OCI-LY3 (cell line): ENCODE results near the gene POP7.

ENCODE experiments used
- H2AFZ ChIP-seq: fragments of 200-600, 300-600 bp; shearing (Covaris generic); 2 replicates; pipeline ENCODE4 v1.6.0; 2014; ENCODE audit warnings: antibody characterized with exemption, low read depth, low read length
- H3K27ac ChIP-seq: fragments of 200-600, 300-600 bp; sonication (generic); 2 replicates; pipeline ENCODE4 v1.5.1; 2014; ENCODE audit warnings: mild to moderate bottlenecking, low read length, moderate library complexity, mixed read lengths
- H3K27me3 ChIP-seq: fragments of 200-600, 300-600 bp; sonication (generic); 2 replicates; pipeline ENCODE4 v1.6.1; 2014; ENCODE audit warnings: low read depth, low read length, mixed read lengths
- H3K36me3 ChIP-seq: fragments of 200-600, 300-600 bp; sonication (generic); replicated peaks from 2 replicates; pipeline ENCODE3; 2014; ENCODE audit warnings: low read depth, low read length, mixed read lengths
- H3K4me1 ChIP-seq: fragments of 300-600, 200-600 bp; sonication (generic); 2 replicates; pipeline ENCODE4 v1.6.1; 2014; ENCODE audit warnings: low read length, mixed read lengths
- H3K4me2 ChIP-seq: fragments of 200-600, 300-600 bp; sonication (generic); 2 replicates; pipeline ENCODE4 v1.6.1; 2014; ENCODE audit warnings: low read length, mixed read lengths
- H3K4me3 ChIP-seq: fragments of 300-600, 200-600 bp; sonication (generic); 2 replicates; pipeline ENCODE4 v1.5.1; 2014; ENCODE audit warnings: antibody characterized with exemption, mild to moderate bottlenecking, low read length, moderate library complexity
- H3K79me2 ChIP-seq: fragments of 300-600, 200-600 bp; shearing (Covaris generic); 2 replicates; pipeline ENCODE4 v1.6.1; 2014; ENCODE audit warnings: mild to moderate bottlenecking, low read length, mixed read lengths
- H3K9ac ChIP-seq: fragments of 300-600, 200-600 bp; shearing (Covaris generic); 2 replicates; pipeline ENCODE4 v1.6.0; 2014; ENCODE audit warnings: mild to moderate bottlenecking, low read length, moderate library complexity
- H3K9me3 ChIP-seq: fragments of 200-600, 300-600 bp; shearing (Covaris generic); 2 replicates; pipeline ENCODE4 v1.6.1; 2014; ENCODE audit warnings: low read length, mixed read lengths; ENCODE audit not compliant: insufficient read depth
- H4K20me1 ChIP-seq: fragments of 200-600, 300-600 bp; sonication (generic); 2 replicates; pipeline ENCODE4 v1.6.1; 2016; ENCODE audit warnings: low read length, mixed read lengths; ENCODE audit not compliant: insufficient read depth
- EZH2phosphoT487 ChIP-seq: fragments of 200-600 bp; shearing (Covaris generic); IDR thresholded peaks from 2 replicates; pipeline ENCODE4 v1.6.1; 2018; ENCODE audit warnings: antibody characterized with exemption, mixed run types, low read depth
- TF ChIP-seq, protein P1 (sequence below): fragments of 200-600, 300-600 bp; sonication (generic); IDR thresholded peaks from 2 replicates; pipeline ENCODE4 v1.5.1; 2014; ENCODE audit warnings: antibody characterized with exemption, low read length, low read depth

The POP7 gene

DNA sequence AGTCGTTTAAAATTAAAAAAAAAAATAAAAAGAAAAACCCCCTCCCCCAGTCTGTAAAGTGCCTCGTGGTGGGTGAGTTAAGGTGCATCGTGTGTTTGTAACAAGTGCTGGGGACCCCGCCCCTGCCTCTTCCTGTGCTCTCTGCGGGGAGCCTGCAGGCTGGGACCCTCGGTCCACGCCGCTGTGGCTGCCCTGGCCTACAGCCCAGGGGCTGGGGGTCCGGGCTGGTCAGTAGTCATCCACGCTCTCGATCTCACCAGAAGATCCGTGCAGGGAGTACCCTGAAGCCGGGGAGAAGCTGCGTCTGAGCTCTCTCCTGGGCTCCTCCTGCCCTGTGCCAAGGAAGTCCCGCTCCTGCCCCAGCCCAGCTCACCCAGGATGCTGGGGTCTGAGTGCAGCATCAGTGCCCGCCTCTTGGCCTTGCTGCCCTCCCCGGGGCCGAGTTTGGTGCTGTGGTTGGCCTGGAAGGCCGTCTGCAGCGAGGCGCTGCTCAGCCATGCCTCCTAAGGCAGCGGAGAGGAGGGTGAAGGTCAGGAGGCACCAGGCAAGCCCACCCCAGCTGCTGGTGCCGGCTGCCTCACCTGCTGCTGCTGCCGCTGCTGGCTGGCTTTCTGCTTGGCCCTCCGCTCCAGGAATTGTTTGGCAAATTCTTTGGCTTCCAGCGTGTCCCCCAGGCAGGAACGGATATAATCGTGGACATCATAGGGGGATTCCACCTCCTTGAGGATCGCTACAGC lies 24.3 kb upstream of the POP7 start:
- H3K9me3 ChIP-seq = no peaks in the 10 kb centered on the region
- TF ChIP-seq EZH2phosphoT487 = no peak
- TF ChIP-seq, protein P1, sequence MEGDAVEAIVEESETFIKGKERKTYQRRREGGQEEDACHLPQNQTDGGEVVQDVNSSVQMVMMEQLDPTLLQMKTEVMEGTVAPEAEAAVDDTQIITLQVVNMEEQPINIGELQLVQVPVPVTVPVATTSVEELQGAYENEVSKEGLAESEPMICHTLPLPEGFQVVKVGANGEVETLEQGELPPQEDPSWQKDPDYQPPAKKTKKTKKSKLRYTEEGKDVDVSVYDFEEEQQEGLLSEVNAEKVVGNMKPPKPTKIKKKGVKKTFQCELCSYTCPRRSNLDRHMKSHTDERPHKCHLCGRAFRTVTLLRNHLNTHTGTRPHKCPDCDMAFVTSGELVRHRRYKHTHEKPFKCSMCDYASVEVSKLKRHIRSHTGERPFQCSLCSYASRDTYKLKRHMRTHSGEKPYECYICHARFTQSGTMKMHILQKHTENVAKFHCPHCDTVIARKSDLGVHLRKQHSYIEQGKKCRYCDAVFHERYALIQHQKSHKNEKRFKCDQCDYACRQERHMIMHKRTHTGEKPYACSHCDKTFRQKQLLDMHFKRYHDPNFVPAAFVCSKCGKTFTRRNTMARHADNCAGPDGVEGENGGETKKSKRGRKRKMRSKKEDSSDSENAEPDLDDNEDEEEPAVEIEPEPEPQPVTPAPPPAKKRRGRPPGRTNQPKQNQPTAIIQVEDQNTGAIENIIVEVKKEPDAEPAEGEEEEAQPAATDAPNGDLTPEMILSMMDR = no peak
- H3K36me3 ChIP-seq = peaks cover 37% of the 10 kb centered on the region
- H3K4me1 ChIP-seq = no peaks in the 10 kb centered on the region
- H4K20me1 ChIP-seq = 0 out of 2 replicates have a peak, but pooled peaks cover 7% of the 10 kb centered on the region
- no peaks in the 10 kb centered on the region for H3K27me3 ChIP-seq
- no peak overlapping the region for H2AFZ ChIP-seq
- no peak overlapping the region for H3K27ac ChIP-seq
- H3K79me2 ChIP-seq = peaks cover 1% of the 10 kb centered on the region; the same call in 1 of the 2 replicates
- no peak overlapping the region for H3K4me3 ChIP-seq
- no peak overlapping the region for H3K9ac ChIP-seq
- H3K4me2 ChIP-seq = no peak overlapping the region

DNA sequence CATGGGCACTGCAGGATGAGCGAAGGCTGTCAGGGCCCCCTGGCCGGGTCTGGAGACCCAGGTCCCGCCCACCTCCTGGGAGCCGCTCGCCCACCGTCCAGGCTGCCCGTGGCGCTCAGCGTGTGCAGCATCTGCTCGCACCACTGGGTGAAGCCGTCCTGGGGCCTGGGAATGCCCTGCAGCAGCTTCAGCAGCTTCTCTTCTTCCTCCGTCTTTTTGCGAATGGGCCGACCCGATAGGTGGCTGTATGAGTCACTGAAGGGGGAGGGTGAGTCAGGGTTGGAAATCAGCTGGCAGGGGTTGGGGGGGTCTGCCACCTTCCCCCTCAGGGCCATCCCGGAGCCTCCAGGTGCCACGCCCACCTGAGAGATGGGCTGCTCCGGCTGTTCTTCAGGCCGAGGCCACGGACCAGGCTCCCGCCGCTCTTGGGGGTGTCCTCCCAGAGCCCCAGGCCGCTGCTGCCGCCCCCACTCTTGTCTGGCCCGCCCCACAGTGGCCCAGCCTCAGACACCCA lies 23.6 kb upstream of the POP7 start:
- TF ChIP-seq, protein P1 = no peak
- TF ChIP-seq EZH2phosphoT487 = no peak
- H4K20me1 ChIP-seq = 0 out of 2 replicates have a peak, but pooled peaks cover 4% of the 10 kb centered on the region
- no peak overlapping the region for H3K9ac ChIP-seq
- H2AFZ ChIP-seq = no peak overlapping the region
- H3K27me3 ChIP-seq = no peaks in the 10 kb centered on the region
- H3K79me2 ChIP-seq = no peaks in the 10 kb centered on the region
- H3K27ac ChIP-seq = no peak overlapping the region
- H3K9me3 ChIP-seq = no peaks in the 10 kb centered on the region
- H3K36me3 ChIP-seq = peaks cover 38% of the 10 kb centered on the region
- H3K4me1 ChIP-seq = no peaks in the 10 kb centered on the region
- H3K4me3 ChIP-seq = no peak overlapping the region
- no peak overlapping the region for H3K4me2 ChIP-seq

DNA sequence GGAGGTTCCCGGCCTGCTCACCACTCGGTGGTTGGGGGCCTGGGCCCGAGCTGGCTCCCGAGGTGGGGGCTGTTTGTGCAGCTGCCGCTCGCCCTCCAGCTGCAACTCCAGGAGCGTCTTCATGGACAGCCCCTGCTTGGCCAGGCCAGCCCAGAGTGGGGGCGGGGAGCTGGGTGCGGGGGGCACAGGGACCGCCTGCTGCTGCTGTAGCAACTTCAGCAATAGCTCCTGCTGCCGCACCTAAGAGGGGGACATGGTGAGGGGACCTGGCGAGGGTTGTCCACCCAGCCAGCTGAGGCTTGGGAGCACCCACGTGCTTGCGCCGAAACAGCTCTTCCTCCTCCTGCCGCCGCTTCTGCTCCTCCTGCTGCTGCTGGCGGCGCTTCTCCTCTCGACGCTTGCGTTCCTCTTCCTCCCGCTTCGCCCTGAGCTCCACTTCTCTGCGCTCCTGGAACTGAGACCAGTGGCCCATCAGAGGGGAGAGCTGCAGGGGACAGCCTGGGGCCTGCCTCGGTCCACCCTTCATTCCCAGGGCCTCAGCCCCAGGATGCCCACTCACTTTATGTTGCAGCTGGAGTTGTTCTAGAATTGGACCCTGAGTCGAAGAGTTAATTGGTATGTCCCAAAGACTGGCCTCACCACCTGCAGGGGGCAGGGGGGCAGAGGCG lies 22.8 kb upstream of the POP7 start:
- TF ChIP-seq EZH2phosphoT487 = no peak
- H3K79me2 ChIP-seq = peaks cover under 1% of the 10 kb centered on the region; the same call in 1 of the 2 replicates
- peaks cover 4% of the 10 kb centered on the region; the same call in 1 of the 2 replicates for H4K20me1 ChIP-seq
- no peak overlapping the region for H3K4me2 ChIP-seq
- no peak overlapping the region for H3K9ac ChIP-seq
- no peaks in the 10 kb centered on the region for H3K27me3 ChIP-seq
- H3K9me3 ChIP-seq = no peaks in the 10 kb centered on the region
- no peaks in the 10 kb centered on the region for H3K4me1 ChIP-seq
- H3K4me3 ChIP-seq = no peak overlapping the region
- H2AFZ ChIP-seq = no peak overlapping the region
- peaks cover 38% of the 10 kb centered on the region for H3K36me3 ChIP-seq
- no peak overlapping the region for H3K27ac ChIP-seq

DNA sequence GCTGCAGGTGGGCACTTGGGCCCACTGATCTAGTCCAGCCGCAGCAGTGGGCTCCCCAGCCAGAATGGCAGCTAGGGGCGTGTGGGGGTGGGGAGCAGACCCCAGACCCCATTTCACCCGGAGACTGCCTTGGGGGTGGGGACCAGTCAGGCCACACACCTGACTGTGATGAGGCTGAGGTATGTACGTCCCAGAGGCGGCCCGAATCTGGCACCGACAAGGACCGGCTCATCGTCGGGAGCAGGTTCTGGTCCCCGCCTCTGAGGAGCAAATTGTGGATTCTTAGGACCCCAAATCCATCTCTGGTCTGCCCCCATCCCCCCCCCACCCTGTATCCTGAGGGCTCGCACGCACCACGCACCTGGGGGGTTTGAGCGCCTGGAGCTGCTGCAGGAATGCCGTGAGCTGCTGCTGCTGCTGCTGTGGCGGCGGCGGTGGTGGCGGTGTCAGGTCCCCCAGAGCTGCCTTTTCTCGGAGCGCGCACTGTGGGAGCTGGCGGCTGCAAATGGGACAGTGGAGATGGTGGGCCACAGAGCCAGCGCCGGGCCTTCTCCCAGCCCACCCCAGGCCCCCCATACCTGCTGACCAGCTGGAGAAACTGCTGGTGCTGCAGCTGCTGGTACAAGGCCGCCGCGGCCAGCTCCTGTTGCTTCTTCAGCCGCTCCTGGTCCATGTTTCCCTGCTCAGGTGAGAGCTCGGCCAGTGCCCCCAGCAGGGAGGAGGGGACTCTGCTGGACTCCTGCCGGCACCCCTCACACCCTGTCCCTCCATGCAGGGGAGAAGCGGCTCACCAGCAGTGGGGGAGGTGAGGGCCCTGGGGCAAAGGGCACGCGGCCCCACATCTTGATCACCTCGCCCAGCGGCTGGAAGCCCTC lies 22.0 kb upstream of the POP7 start:
- no peak overlapping the region for H3K27ac ChIP-seq
- H3K4me1 ChIP-seq = no peaks in the 10 kb centered on the region
- no peak overlapping the region for H3K4me2 ChIP-seq
- H3K4me3 ChIP-seq = no peak overlapping the region
- no peak overlapping the region for H2AFZ ChIP-seq
- H3K9me3 ChIP-seq = no peaks in the 10 kb centered on the region
- no peaks in the 10 kb centered on the region for H3K27me3 ChIP-seq
- peaks cover 12% of the 10 kb centered on the region for H4K20me1 ChIP-seq
- no peak overlapping the region for H3K9ac ChIP-seq
- TF ChIP-seq, protein P1 = no peak
- no peak for TF ChIP-seq EZH2phosphoT487
- H3K36me3 ChIP-seq = peaks cover 43% of the 10 kb centered on the region
- H3K79me2 ChIP-seq = peaks cover 8% of the 10 kb centered on the region
